H1 (cell line): ENCODE results near the gene FKBP1A. TPM values are rescaled to one million over a fixed set of nuclear protein-coding genes. Genes with fewer than 3 reads are reported as not detected.

Source experiments
- CTCF ChIA-PET: fragments of 300-600 bp; sonication (Branson Sonifier 250); formaldehyde crosslinking; loops from one replicate; lab custom pipeline; 2021; ENCODE audit not compliant: partially characterized antibody; lab: Charles Lee
- POLR2A ChIA-PET: fragments of 300-600 bp; sonication (Branson Sonifier 250); formaldehyde crosslinking; loops from one replicate; lab custom pipeline; 2021; ENCODE audit warnings: inconsistent platforms; ENCODE audit not compliant: partially characterized antibody; lab: Charles Lee
- DNase-seq, 2 experiments: peaks; one replicate each; pipeline versions ENCODE4 v3.0.0 to v3.0.0-alpha.2; 2010 to 2022; ENCODE audit warnings: low spot score in 2 of 2, low read depth in 1 of 2, mixed read lengths in 1 of 2
- FAIRE-seq: peaks from 2 replicates; lab custom pipeline; 2011; peaks lifted over from hg19 to GRCh38; lab: Jason Lieb, UNC
- H2AFZ ChIP-seq: 2 replicates; pipeline ENCODE4 v1.8.1; 2012; ENCODE audit warnings: low read length, inconsistent platforms
- H2AK5ac ChIP-seq: 2 replicates; pipeline ENCODE4 v1.6.1; 2013; ENCODE audit warnings: low read depth, low read length
- H2BK120ac ChIP-seq: replicated peaks from 2 replicates; pipeline ENCODE3; 2013; ENCODE audit warnings: low read depth, low read length, inconsistent platforms
- H2BK12ac ChIP-seq: 2 replicates; pipeline ENCODE4 v1.6.1; 2013; ENCODE audit warnings: low read depth, low read length
- H2BK15ac ChIP-seq: 2 replicates; pipeline ENCODE4 v1.6.1; 2013; ENCODE audit warnings: low read length
- H2BK20ac ChIP-seq: 2 replicates; pipeline ENCODE4 v1.6.1; 2013; ENCODE audit warnings: low read length
- H2BK5ac ChIP-seq: 2 replicates; pipeline ENCODE4 v1.6.1; 2013; ENCODE audit warnings: low read depth, low read length
- H3K14ac ChIP-seq: 2 replicates; pipeline ENCODE4 v1.6.1; 2013; ENCODE audit warnings: inconsistent platforms; ENCODE audit not compliant: insufficient read length
- H3K18ac ChIP-seq: 2 replicates; pipeline ENCODE4 v1.6.1; 2013; ENCODE audit warnings: low read length; ENCODE audit errors: extremely low read depth
- H3K23ac ChIP-seq: 2 replicates; pipeline ENCODE4 v1.6.1; 2013; ENCODE audit warnings: inconsistent platforms; ENCODE audit not compliant: insufficient read length
- H3K23me2 ChIP-seq: 2 replicates; pipeline ENCODE4 v1.6.1; 2013; ENCODE audit warnings: low read depth, low read length
- H3K27ac ChIP-seq: 2 replicates; pipeline ENCODE4 v1.6.1; 2011; ENCODE audit warnings: low read depth, low read length, inconsistent platforms
- H3K27me3 ChIP-seq, 4 experiments: replicated peaks in 1 of 4; 1 replicate in 1 of 4; 2 replicates in 3 of 4; pipeline versions ENCODE4 v1.6.1 to v1.8.1; 2011 to 2013; ENCODE audit warnings: low read length in 3 of 4, mild to moderate bottlenecking in 3 of 4, inconsistent platforms in 2 of 4, mixed read lengths in 2 of 4, moderate library complexity in 1 of 4; ENCODE audit not compliant: control insufficient read depth in 3 of 4, insufficient read depth in 3 of 4; ENCODE audit errors: extremely low read depth in 1 of 4
- H3K36me3 ChIP-seq, 4 experiments: 2 replicates each; pipeline versions ENCODE4 v1.6.1 to v1.8.1; 2011 to 2013; ENCODE audit warnings: mild to moderate bottlenecking in 4 of 4, low read length in 3 of 4, moderate library complexity in 2 of 4, control low read depth in 1 of 4, inconsistent platforms in 1 of 4; ENCODE audit not compliant: insufficient read depth in 4 of 4, control insufficient read depth in 2 of 4
- H3K4ac ChIP-seq: replicated peaks from 2 replicates; pipeline ENCODE3; 2013; ENCODE audit warnings: low read length, low read depth, mixed read lengths, inconsistent platforms; ENCODE audit not compliant: insufficient read length
- H3K4me1 ChIP-seq, 4 experiments: replicated peaks in 1 of 4; 1 replicate in 1 of 4; 2 replicates in 3 of 4; pipeline versions ENCODE4 v1.6.1 to v1.8.1; 2011 to 2013; ENCODE audit warnings: low read length in 3 of 4, inconsistent platforms in 2 of 4, mixed read lengths in 1 of 4; ENCODE audit not compliant: insufficient read depth in 4 of 4, control insufficient read depth in 3 of 4
- H3K4me2 ChIP-seq, 2 experiments: 2 replicates each; pipeline versions ENCODE4 v1.6.1 to v1.8.1; 2011 to 2013; ENCODE audit warnings: low read depth in 2 of 2, low read length in 2 of 2, control low read depth in 1 of 2, inconsistent platforms in 1 of 2, mild to moderate bottlenecking in 1 of 2; ENCODE audit not compliant: insufficient read depth in 1 of 2
- H3K4me3 ChIP-seq, 4 experiments: fragments of 200-600, 300-600 bp in 1 of 4; sonication (generic), shearing (Covaris generic), sonication (Bioruptor Twin) in 1 of 4; 2 replicates each; pipeline versions ENCODE4 v1.5.1 to v1.8.1; 2011 to 2016; ENCODE audit warnings: low read length in 4 of 4, low read depth in 3 of 4, control low read depth in 2 of 4, inconsistent platforms in 2 of 4, mild to moderate bottlenecking in 2 of 4, mixed read lengths in 1 of 4, moderate library complexity in 1 of 4; ENCODE audit not compliant: insufficient read depth in 2 of 4; ENCODE audit errors: extremely low read depth in 1 of 4
- H3K56ac ChIP-seq: replicated peaks from 2 replicates; pipeline ENCODE3; 2013; ENCODE audit warnings: low read depth, mild to moderate bottlenecking, mixed read lengths, low read length, inconsistent platforms; ENCODE audit not compliant: insufficient read length
- H3K79me1 ChIP-seq: 2 replicates; pipeline ENCODE4 v1.6.1; 2013; ENCODE audit warnings: low read depth, low read length, control low read depth
- H3K79me2 ChIP-seq, 2 experiments: 2 replicates each; pipeline versions ENCODE4 v1.6.1 to v1.8.1; 2012 to 2013; ENCODE audit warnings: low read length in 2 of 2, mild to moderate bottlenecking in 2 of 2, inconsistent platforms in 1 of 2; ENCODE audit not compliant: insufficient read depth in 2 of 2, control insufficient read depth in 1 of 2
- H3K9ac ChIP-seq, 4 experiments: replicated peaks in 1 of 4; 1 replicate in 1 of 4; 2 replicates in 3 of 4; pipeline versions ENCODE4 v1.6.1 to v1.8.1; 2011 to 2013; ENCODE audit warnings: low read depth in 3 of 4, low read length in 3 of 4, control low read depth in 2 of 4, mild to moderate bottlenecking in 2 of 4, moderate library complexity in 2 of 4, inconsistent platforms in 1 of 4; ENCODE audit errors: extremely low read depth in 1 of 4
- H3K9me3 ChIP-seq, 2 experiments: 2 replicates each; pipeline versions ENCODE4 v1.6.1 to v1.8.1; 2012 to 2013; ENCODE audit warnings: mild to moderate bottlenecking in 2 of 2, moderate library complexity in 2 of 2, control low read depth in 1 of 2, inconsistent platforms in 1 of 2, low read depth in 1 of 2, low read length in 1 of 2, mixed read lengths in 1 of 2; ENCODE audit not compliant: insufficient read depth in 2 of 2
- H4K20me1 ChIP-seq, 2 experiments: replicated peaks in 1 of 2; 2 replicates each; pipeline versions ENCODE3 to v1.8.1; 2011 to 2013; ENCODE audit warnings: inconsistent platforms in 2 of 2, low read length in 2 of 2, mild to moderate bottlenecking in 1 of 2; ENCODE audit not compliant: insufficient read depth in 2 of 2, control insufficient read depth in 1 of 2
- H4K5ac ChIP-seq: 2 replicates; pipeline ENCODE4 v1.6.1; 2013; ENCODE audit warnings: low read length, low read depth, mixed read lengths, inconsistent platforms; ENCODE audit not compliant: insufficient read length
- H4K8ac ChIP-seq: 2 replicates; pipeline ENCODE4 v1.8.0; 2013; ENCODE audit warnings: mild to moderate bottlenecking, moderate library complexity, low read length, inconsistent platforms; ENCODE audit not compliant: insufficient read depth; ENCODE audit errors: extremely low read depth
- H4K91ac ChIP-seq: replicated peaks from 2 replicates; pipeline ENCODE3; 2013; ENCODE audit warnings: low read length, mixed read lengths, inconsistent platforms; ENCODE audit not compliant: insufficient read length
- ASH2L ChIP-seq: fragments of 200-600, 300-600 bp; sonication (generic); IDR thresholded peaks from one replicate; pipeline ENCODE4 v1.7.1; 2017; ENCODE audit warnings: low read length
- ATF3 ChIP-seq: IDR thresholded peaks from 2 replicates; pipeline ENCODE4 v1.6.1; 2011; ENCODE audit warnings: low read depth, mild to moderate bottlenecking, low read length; ENCODE audit not compliant: insufficient read depth
- BCL11A ChIP-seq, 2 experiments: IDR thresholded peaks; one replicate each; pipeline ENCODE4 v1.6.1; 2011; ENCODE audit warnings: low read depth in 2 of 2, low read length in 2 of 2, mild to moderate bottlenecking in 2 of 2
- CHD2 ChIP-seq: IDR thresholded peaks from 2 replicates; pipeline ENCODE4 v1.6.1; 2012; ENCODE audit warnings: low read length, improper control_type of control experiment
- E2F6 ChIP-seq: IDR thresholded peaks from 2 replicates; pipeline ENCODE4 v1.6.1; 2012; ENCODE audit warnings: inconsistent platforms
- EP300 ChIP-seq, 2 experiments: IDR thresholded peaks; 1 replicate in 1 of 2; 2 replicates in 1 of 2; pipeline ENCODE4 v1.6.1; 2011 to 2012; ENCODE audit warnings: low read depth in 2 of 2, low read length in 2 of 2, mild to moderate bottlenecking in 2 of 2, borderline replicate concordance in 1 of 2, inconsistent platforms in 1 of 2, moderate library complexity in 1 of 2
- FOSL1 ChIP-seq: IDR thresholded peaks from 2 replicates; pipeline ENCODE4 v1.6.1; 2011; ENCODE audit warnings: mild to moderate bottlenecking, low read depth, low read length, moderate library complexity; ENCODE audit not compliant: insufficient read depth
- SIN3A ChIP-seq, 2 experiments: IDR thresholded peaks in 1 of 2; conservative IDR thresholded peaks in 1 of 2; 2 replicates each; pipeline ENCODE4 v1.6.1; 2011 to 2012; ENCODE audit warnings: low read length in 2 of 2, improper control_type of control experiment in 1 of 2, low read depth in 1 of 2, mild to moderate bottlenecking in 1 of 2
- SIX5 ChIP-seq: IDR thresholded peaks from 2 replicates; pipeline ENCODE4 v1.6.1; 2011; ENCODE audit warnings: mild to moderate bottlenecking, low read depth, low read length
- YY1 ChIP-seq: IDR thresholded peaks from 2 replicates; pipeline ENCODE4 v1.6.1; 2011; ENCODE audit warnings: low read depth, mild to moderate bottlenecking, low read length
- ZNF274 ChIP-seq: IDR thresholded peaks from 2 replicates; pipeline ENCODE4 v1.7.0; 2012; ENCODE audit warnings: low read length, borderline replicate concordance; ENCODE audit errors: extremely low read depth
- WGBS, 2 experiments: shearing (Covaris generic) in 1 of 2; methylation state at CpG; one replicate each; pipeline versions ENCODE4 v1.1.6 to v1.1.7; 2013 to 2015; ENCODE audit warnings: low lambda C conversion rate in 2 of 2, mixed read lengths in 2 of 2, inconsistent platforms in 1 of 2, low coverage in 1 of 2, missing lambda C conversion rate in 1 of 2; ENCODE audit not compliant: insufficient replicate concordance in 2 of 2, insufficient coverage in 1 of 2, insufficient read length in 1 of 2; ENCODE audit errors: extremely low coverage in 1 of 2, missing lambda C conversion rate in 1 of 2; 5-methylcytosine and 5-hydroxymethylcytosine counted together
- polyA plus RNA-seq, 7 experiments: library from polyadenylated mRNA; depleted of rRNA in 3 of 7; stranded (reverse) in 5 of 7; unstranded in 2 of 7; fragments of >200 nt in 5 of 7; fragments of 200-250 nt in 2 of 7; gene quantifications; 1 replicate in 5 of 7; 2 replicates in 1 of 7; 4 replicates in 1 of 7; pipeline versions ENCODE4 v1.2.1 to v1.2.3, GENCODE V29; 2011 to 2013; ENCODE audit warnings: missing spikeins in 2 of 7, mixed read lengths in 2 of 7
- total RNA-seq: library from RNA; stranded (reverse); fragmentation: NEBNext Ultra II Directional; extraction: Animal tissue kit (Norgen Biotek cat#: 25700); gene quantifications from 2 replicates; pipeline ENCODE4 v1.2.1, GENCODE V29; 2021

FKBP1A gene
- total and polyA plus RNA-seq, 2 of the 8 experiments (the other 6 are each of a cell fraction or from before 2014, with no cell fraction given): 250 to 685 TPM

GRCh38 chr20:1332749-1333300, 60.0 kb downstream of the FKBP1A start:
- H2BK20ac ChIP-seq: no peak overlapping the region
- H2BK12ac ChIP-seq: no peak overlapping the region
- H3K4ac ChIP-seq: no peak overlapping the region
- WGBS, 2 experiments: 91% methylated on average over 2 of the region's 2 CpGs; no CpG with 5 or more reads in 1 of the 2 experiments
- CTCF ChIA-PET: interaction anchor here (0.9 to 2.3 kb wide), 4 partner anchors 10 to 103 kb away, joined by 3 to 13 read pairs (median 5); no protein-coding TSS in a partner anchor
- no peaks in the 10 kb centered on the region for H3K27me3 ChIP-seq
- no peaks in the 10 kb centered on the region for H3K23me2 ChIP-seq
- H3K56ac ChIP-seq: no peak overlapping the region
- no peak overlapping the region for H3K4me3 ChIP-seq
- no peak overlapping the region for H3K18ac ChIP-seq
- no peak overlapping the region for H3K14ac ChIP-seq
- no peak overlapping the region for H4K8ac ChIP-seq
- POLR2A ChIA-PET: interaction anchor here (0.9 to 2.1 kb wide), 4 partner anchors 9 to 157 kb away, joined by 3 to 7 read pairs (median 5); no protein-coding TSS in a partner anchor
- peaks cover 9 to 34% of the 10 kb centered on the region in 2 experiments for H4K20me1 ChIP-seq
- no peak for FAIRE-seq
- H3K9ac ChIP-seq: no peak overlapping the region
- H2BK5ac ChIP-seq: no peak overlapping the region
- H3K4me1 ChIP-seq: peaks cover 0 to 2% (median 0%) of the 10 kb centered on the region in 4 experiments; a peak in 3 of 7 replicates
- no peak overlapping the region for H3K4me2 ChIP-seq
- H3K23ac ChIP-seq: no peak overlapping the region
- H3K9me3 ChIP-seq: no peaks in the 10 kb centered on the region
- no peak overlapping the region for H4K5ac ChIP-seq
- peak in 1 of 2 experiments; percentile 17 for DNase-seq
- no peak overlapping the region for H2BK120ac ChIP-seq
- H2AFZ ChIP-seq: no peak overlapping the region
- H3K79me1 ChIP-seq: peaks cover 24% of the 10 kb centered on the region
- no peak overlapping the region for H2AK5ac ChIP-seq
- H3K79me2 ChIP-seq: peaks cover 5 to 28% of the 10 kb centered on the region in 2 experiments; a peak in 3 of 4 replicates
- no peak overlapping the region for H3K27ac ChIP-seq
- H4K91ac ChIP-seq: no peak overlapping the region
- no peak overlapping the region for H2BK15ac ChIP-seq
- H3K36me3 ChIP-seq: peaks cover 0 to 3% (median 1%) of the 10 kb centered on the region in 4 experiments; a peak in 1 of 8 replicates
- TF ChIP-seq SIN3A (conservative IDR thresholded peaks at IDR 0.05 in 1 of 2, IDR thresholded peaks at IDR 0.05 in 1 of 2; ENCODE audit: low read depth in 1 of 2, low read length in 2 of 2): no peak
- no peak for TF ChIP-seq FOSL1
- TF ChIP-seq BCL11A (IDR thresholded peaks at IDR 0.05; ENCODE audit: low read depth in 2 of 2, low read length in 2 of 2): no peak
- no peak for TF ChIP-seq CHD2
- no peak for TF ChIP-seq ZNF274
- TF ChIP-seq YY1: no peak
- TF ChIP-seq E2F6: no peak
- no peak for TF ChIP-seq ASH2L
- no peak for TF ChIP-seq EP300 (IDR thresholded peaks at IDR 0.05; ENCODE audit: borderline replicate concordance in 1 of 2, low read depth in 2 of 2, low read length in 2 of 2)
- no peak for TF ChIP-seq ATF3
- TF ChIP-seq SIX5: no peak
